ENCODE data around the gene FBXO40. TPM values are rescaled to one million over a fixed set of nuclear protein-coding genes. Genes with fewer than 3 reads are reported as not detected.

FBXO40 gene
- total RNA-seq (2021) = not detected in 2 replicates
- Bru-seq, nascent RNA = percentile 2 among the genes with signal in this experiment
- BruChase-seq, experiment 1, labeled RNA remaining after a 2-hour chase = percentile 2 among the genes with signal in this experiment
- percentile 2 among the genes with signal in this experiment for BruChase-seq, experiment 2, labeled RNA remaining after a 6-hour chase
- long read RNA-seq = 0 reads

GRCh38 chr3:121592856-121593702 is at the start of gene FBXO40:
Gene FBXO40, plus strand, starts transcription at chr3:121593379. Its CDS starts 27,197 bp downstream, at chr3:121620576.
- ChIA-PET POLR2A (ENCODE audit: low non-redundant PET) (no interaction called here), CTCF (no interaction called here)
- Histone ChIP-seq H3K36me3 (ENCODE audit: insufficient read depth, low read length, poor library complexity, severe bottlenecking) (no peaks in the 10 kb centered on the region), H3K4me3 (ENCODE audit: low read depth, low read length, poor library complexity, severe bottlenecking) (no peak within 1 kb of the TSS), H3K9me3 (ENCODE audit: low read depth, low read length, poor library complexity, severe bottlenecking) (no peaks in the 10 kb centered on the region), H3K27ac (ENCODE audit: low read depth, low read length, poor library complexity, severe bottlenecking) (no peak within 1 kb of the TSS), H3K27me3 (replicated peaks; ENCODE audit: insufficient read depth, low read depth, low read length, poor library complexity) (no peaks in the 10 kb centered on the region), H3K4me1 (ENCODE audit: insufficient read depth, low read length, poor library complexity, severe bottlenecking) (no peaks in the 10 kb centered on the region)
- TF ChIP-seq EZH2 (IDR thresholded peaks at IDR 0.05; ENCODE audit: borderline replicate concordance, low read depth, low read length, poor library complexity, severe bottlenecking) = no peak
- TF ChIP-seq, protein P1, sequence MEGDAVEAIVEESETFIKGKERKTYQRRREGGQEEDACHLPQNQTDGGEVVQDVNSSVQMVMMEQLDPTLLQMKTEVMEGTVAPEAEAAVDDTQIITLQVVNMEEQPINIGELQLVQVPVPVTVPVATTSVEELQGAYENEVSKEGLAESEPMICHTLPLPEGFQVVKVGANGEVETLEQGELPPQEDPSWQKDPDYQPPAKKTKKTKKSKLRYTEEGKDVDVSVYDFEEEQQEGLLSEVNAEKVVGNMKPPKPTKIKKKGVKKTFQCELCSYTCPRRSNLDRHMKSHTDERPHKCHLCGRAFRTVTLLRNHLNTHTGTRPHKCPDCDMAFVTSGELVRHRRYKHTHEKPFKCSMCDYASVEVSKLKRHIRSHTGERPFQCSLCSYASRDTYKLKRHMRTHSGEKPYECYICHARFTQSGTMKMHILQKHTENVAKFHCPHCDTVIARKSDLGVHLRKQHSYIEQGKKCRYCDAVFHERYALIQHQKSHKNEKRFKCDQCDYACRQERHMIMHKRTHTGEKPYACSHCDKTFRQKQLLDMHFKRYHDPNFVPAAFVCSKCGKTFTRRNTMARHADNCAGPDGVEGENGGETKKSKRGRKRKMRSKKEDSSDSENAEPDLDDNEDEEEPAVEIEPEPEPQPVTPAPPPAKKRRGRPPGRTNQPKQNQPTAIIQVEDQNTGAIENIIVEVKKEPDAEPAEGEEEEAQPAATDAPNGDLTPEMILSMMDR (conservative IDR thresholded peaks at IDR 0.05; ENCODE audit: low read depth, low read length) = no peak
- BruUV-seq (replicated peaks) = no TSS peak
- DNase-seq (ENCODE audit: low spot score) = no peak
- intact Hi-C loops (cut with micrococcal nuclease; ENCODE audit: unreplicated experiment) = no loop called here

DNA sequence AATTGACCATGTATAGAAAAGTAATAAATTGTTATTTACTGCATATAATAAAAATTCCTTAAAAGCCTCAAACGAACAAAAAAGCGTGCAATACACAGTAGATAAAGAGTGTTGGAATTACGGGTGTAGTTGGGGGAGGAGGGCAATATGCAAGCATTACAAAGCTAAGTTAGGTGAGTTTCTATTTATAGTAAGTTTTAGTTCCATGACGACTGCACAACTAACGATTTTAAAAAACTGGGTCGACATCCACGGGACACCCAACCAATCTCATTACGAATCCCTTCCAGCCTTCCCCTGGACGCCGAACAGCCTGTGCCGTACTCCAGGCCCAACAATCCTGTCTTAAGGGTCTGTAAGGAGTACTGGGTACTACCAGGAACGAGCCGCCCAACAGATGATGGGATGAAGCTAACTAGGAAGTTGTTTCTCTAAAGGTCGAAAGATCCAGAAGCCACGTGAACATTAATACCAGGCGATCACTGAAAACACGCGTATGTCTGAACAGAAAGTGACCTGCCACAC is 48.1 kb upstream of the FBXO40 start:
- BruUV-seq (replicated peaks) = no TSS peak

More for the DNA sequence above, 48.1 kb upstream of the FBXO40 start:
- Histone ChIP-seq H3K27me3 (replicated peaks; ENCODE audit: insufficient read depth, low read depth, low read length, poor library complexity) (no peaks in the 10 kb centered on the region), H3K36me3 (ENCODE audit: insufficient read depth, low read length, poor library complexity, severe bottlenecking) (peaks cover 22% of the 10 kb centered on the region), H3K27ac (ENCODE audit: low read depth, low read length, poor library complexity, severe bottlenecking) (peak overlapping the region; percentile 70), H3K9me3 (ENCODE audit: low read depth, low read length, poor library complexity, severe bottlenecking) (no peaks in the 10 kb centered on the region), H3K4me1 (ENCODE audit: insufficient read depth, low read length, poor library complexity, severe bottlenecking) (peaks cover 6% of the 10 kb centered on the region), H3K4me3 (ENCODE audit: low read depth, low read length, poor library complexity, severe bottlenecking) (peak overlapping the region; percentile 92)
- TF ChIP-seq, protein P1 (conservative IDR thresholded peaks at IDR 0.05; ENCODE audit: low read depth, low read length) = no peak
- no peak for TF ChIP-seq EZH2 (IDR thresholded peaks at IDR 0.05; ENCODE audit: borderline replicate concordance, low read depth, low read length, poor library complexity, severe bottlenecking)
- ChIA-PET CTCF (no interaction called here), POLR2A (ENCODE audit: low non-redundant PET) (no interaction called here)
- intact Hi-C loops (cut with micrococcal nuclease; ENCODE audit: unreplicated experiment) = loop anchor here (5.0 to 10.0 kb wide), 5 partner anchors 452 to 1487 kb away; partner anchors contain the start of gene WDR5B
- no peak for DNase-seq (ENCODE audit: low spot score)
